ENCODE results near the gene PRDM4. TPM values are rescaled to one million over a fixed set of nuclear protein-coding genes. Genes with fewer than 3 reads are reported as not detected.
A peak's percentile ranks its signal among the peaks of the same experiment; 100 is the strongest.
"Not testable (repeated sequence)": the region's sequence is repeated elsewhere in the genome, so short reads cannot be mapped to it uniquely, and the experiment has no call there.

PRDM4 gene
- total RNA-seq, 5 donors from 2014 or later (not counting 1 experiment from before 2014, with no cell fraction given), result 30.2 to 42.4 (median 40.0) TPM

- Histone ChIP-seq H3K4me3 (ENCODE audit: control insufficient read depth in 1 of 2, extremely low read depth in 1 of 2, low read length in 1 of 2) (no peak overlapping the region), H3K9me3 (no peaks in the 10 kb centered on the region), H3K27ac (ENCODE audit: low read length) (no peak overlapping the region), H3K27me3 (replicated peaks in 1 of 2; ENCODE audit: control insufficient read depth in 2 of 2, extremely low read depth in 1 of 2, insufficient read depth in 2 of 2, low read length in 1 of 2) (no peaks in the 10 kb centered on the region), H3K4me1 (ENCODE audit: control insufficient read depth in 1 of 2, extremely low read depth in 1 of 2, insufficient read depth in 2 of 2, low read length in 2 of 2) (no peaks in the 10 kb centered on the region), H3K36me3 (ENCODE audit: control insufficient read depth in 2 of 2, extremely low read depth in 1 of 2, insufficient read depth in 1 of 2, low read length in 1 of 2) (peaks cover 0 to 54% of the 10 kb centered on the region in 2 donors)
- Mint-ChIP-seq H3K36me3 (peaks cover 52% of the 10 kb centered on the region), H3K4me3 (no peak overlapping the region), H3K9me3 (no peaks in the 10 kb centered on the region), H3K27ac (no peak overlapping the region), H3K27me3 (no peaks in the 10 kb centered on the region), H3K4me1 (peaks cover 6 to 14% (median 13%) of the 10 kb centered on the region in 3 donors)
- WGBS (ENCODE audit: insufficient coverage), result no CpG with 5 or more reads among the region's 5 CpGs
- DNase-seq (no peak), ATAC-seq (replicated peaks in 1 of 4) (no peak)
- ChIA-PET POLR2A (no interaction called here), CTCF (interaction anchor here in 1 of 2 donors (0.6 kb wide), 1 partner anchor 799 kb away, joined by 9 read pairs; no protein-coding TSS in a partner anchor)
Observed at GRCh38 chr12:107734139-107734538, 26.8 kb downstream of the PRDM4 start.

DNA sequence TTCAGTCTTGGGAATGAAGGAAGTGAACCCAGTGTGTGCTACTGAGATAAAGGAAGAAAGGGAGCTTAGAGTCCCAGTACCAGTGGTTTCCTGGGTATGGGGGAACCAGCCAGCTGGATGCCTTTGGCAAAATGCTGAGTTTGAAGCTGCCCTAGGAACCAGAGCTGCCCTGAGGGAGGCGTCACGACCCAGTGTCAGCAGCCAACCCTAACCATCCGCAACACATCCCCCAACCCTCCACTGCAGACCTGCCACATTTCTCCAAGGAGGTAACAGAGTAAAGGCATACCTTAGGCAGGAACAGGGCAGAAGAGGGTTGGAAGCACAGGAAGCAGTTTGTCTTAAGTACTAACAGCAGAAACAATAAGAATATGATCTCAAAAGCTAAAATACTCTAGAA lies 28.6 kb downstream of the PRDM4 start:
- ChIA-PET CTCF (no interaction called here), POLR2A (no interaction called here)
- no peaks in the 10 kb centered on the region for H3K27me3 Mint-ChIP-seq
- Histone ChIP-seq H3K4me3 (ENCODE audit: control insufficient read depth in 1 of 2, extremely low read depth in 1 of 2, low read length in 1 of 2) (no peak overlapping the region), H3K36me3 (ENCODE audit: control insufficient read depth in 2 of 2, extremely low read depth in 1 of 2, insufficient read depth in 1 of 2, low read length in 1 of 2) (peaks cover 0 to 36% of the 10 kb centered on the region in 2 donors), H3K27me3 (replicated peaks in 1 of 2; ENCODE audit: control insufficient read depth in 2 of 2, extremely low read depth in 1 of 2, insufficient read depth in 2 of 2, low read length in 1 of 2) (no peaks in the 10 kb centered on the region), H3K9me3 (no peaks in the 10 kb centered on the region), H3K4me1 (ENCODE audit: control insufficient read depth in 1 of 2, extremely low read depth in 1 of 2, insufficient read depth in 2 of 2, low read length in 2 of 2) (no peaks in the 10 kb centered on the region), H3K27ac (ENCODE audit: low read length) (no peak overlapping the region)
- WGBS (ENCODE audit: insufficient coverage), result no CpG with 5 or more reads among the region's 3 CpGs
- no peaks in the 10 kb centered on the region for H3K9me3 Mint-ChIP-seq
- ATAC-seq (replicated peaks in 1 of 4), result no peak
- no peak overlapping the region for H3K4me3 Mint-ChIP-seq
- peaks cover 35% of the 10 kb centered on the region for H3K36me3 Mint-ChIP-seq
- peaks cover 2 to 12% (median 8%) of the 10 kb centered on the region in 3 donors for H3K4me1 Mint-ChIP-seq
- DNase-seq, result no peak
- no peak overlapping the region for H3K27ac Mint-ChIP-seq

DNA sequence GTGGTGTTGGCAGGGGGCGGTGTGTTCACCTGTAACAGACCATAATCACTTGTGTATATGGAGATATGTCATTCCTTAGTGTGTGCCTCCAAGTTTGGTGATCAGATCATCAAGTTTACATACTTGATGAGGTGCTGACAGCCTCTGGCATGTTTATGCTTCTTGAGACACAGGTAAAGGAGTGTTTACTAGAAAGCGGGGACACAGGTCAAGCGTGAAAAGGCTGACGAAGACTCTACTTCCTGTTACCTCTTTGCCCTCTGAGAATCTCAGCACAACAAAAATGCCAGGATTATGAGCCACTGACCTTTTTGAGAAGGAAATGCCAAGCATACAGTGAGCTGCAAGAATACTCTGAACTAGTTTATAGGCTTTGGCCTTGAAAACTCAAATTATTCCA lies 29.6 kb downstream of the PRDM4 start:
- ATAC-seq (replicated peaks in 1 of 4) (no peak), DNase-seq (peak in 1 of 35 experiments; percentile 1)
- Histone ChIP-seq H3K27ac (ENCODE audit: low read length) (no peak overlapping the region), H3K4me3 (ENCODE audit: control insufficient read depth in 1 of 2, extremely low read depth in 1 of 2, low read length in 1 of 2) (no peak overlapping the region), H3K27me3 (replicated peaks in 1 of 2; ENCODE audit: control insufficient read depth in 2 of 2, extremely low read depth in 1 of 2, insufficient read depth in 2 of 2, low read length in 1 of 2) (no peaks in the 10 kb centered on the region), H3K9me3 (no peaks in the 10 kb centered on the region), H3K36me3 (ENCODE audit: control insufficient read depth in 2 of 2, extremely low read depth in 1 of 2, insufficient read depth in 1 of 2, low read length in 1 of 2) (peaks cover 0 to 28% of the 10 kb centered on the region in 2 donors), H3K4me1 (ENCODE audit: control insufficient read depth in 1 of 2, extremely low read depth in 1 of 2, insufficient read depth in 2 of 2, low read length in 2 of 2) (no peaks in the 10 kb centered on the region)
- H3K4me1 Mint-ChIP-seq, result peaks cover 0 to 3% (median 0%) of the 10 kb centered on the region in 3 donors
- peaks cover 25% of the 10 kb centered on the region for H3K36me3 Mint-ChIP-seq
- ChIA-PET POLR2A (no interaction called here), CTCF (no interaction called here)
- 80% methylated on average over 1 of the region's 4 CpGs for WGBS (ENCODE audit: insufficient coverage)
- no peak overlapping the region for H3K27ac Mint-ChIP-seq
- no peaks in the 10 kb centered on the region for H3K9me3 Mint-ChIP-seq
- no peaks in the 10 kb centered on the region for H3K27me3 Mint-ChIP-seq
- H3K4me3 Mint-ChIP-seq, result no peak overlapping the region

DNA sequence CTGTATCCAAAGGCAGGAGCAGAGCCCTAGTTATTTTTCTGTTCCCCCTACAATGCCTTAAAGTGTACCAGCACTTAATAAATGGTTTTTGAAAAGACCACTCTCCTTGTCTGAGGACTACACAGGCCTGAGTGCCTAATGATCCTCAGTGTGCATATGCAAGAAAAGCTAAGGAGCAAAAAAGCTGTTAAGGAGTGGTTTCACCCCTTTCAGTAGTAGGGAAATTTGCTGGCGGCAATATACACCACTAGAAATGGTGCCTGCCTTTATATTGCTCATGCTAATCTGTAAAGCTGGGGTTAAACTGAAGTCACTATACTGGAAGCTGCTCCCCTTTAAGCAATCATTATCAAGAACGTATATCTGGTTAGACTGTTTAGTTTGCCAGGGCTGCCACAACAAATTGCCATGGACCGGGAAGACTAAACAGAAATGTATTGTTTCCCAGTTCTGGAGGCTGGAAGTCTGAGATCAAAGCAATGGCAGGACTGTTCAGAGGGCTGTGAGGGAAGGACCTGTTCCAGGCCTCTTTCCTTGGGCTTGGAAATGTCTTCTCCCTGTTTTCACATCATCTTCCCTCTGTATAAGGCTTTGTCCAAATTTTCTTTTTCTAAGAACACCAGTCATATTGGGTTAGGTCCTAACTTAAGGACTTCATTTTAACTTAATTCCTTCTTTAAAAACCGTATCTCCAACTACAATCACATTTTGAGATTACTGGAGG lies 30.2 kb downstream of the PRDM4 start:
- DNase-seq (no peak), ATAC-seq (replicated peaks in 1 of 4) (no peak)
- no peaks in the 10 kb centered on the region for H3K9me3 ChIP-seq
- peaks cover 0 to 22% of the 10 kb centered on the region in 2 donors for H3K36me3 ChIP-seq (ENCODE audit: control insufficient read depth in 2 of 2, extremely low read depth in 1 of 2, insufficient read depth in 1 of 2, low read length in 1 of 2)
- Mint-ChIP-seq H3K9me3 (no peaks in the 10 kb centered on the region), H3K27ac (no peak overlapping the region), H3K36me3 (peaks cover 20% of the 10 kb centered on the region), H3K4me3 (no peak overlapping the region), H3K4me1 (no peaks in the 10 kb centered on the region), H3K27me3 (no peaks in the 10 kb centered on the region)
- WGBS (ENCODE audit: insufficient coverage), result 100% methylated on average over 2 of the region's 4 CpGs
- no peak overlapping the region for H3K27ac ChIP-seq (ENCODE audit: low read length)
- POLR2A ChIA-PET, result no interaction called here
- CTCF ChIA-PET, result no interaction called here
- H3K27me3 ChIP-seq (replicated peaks in 1 of 2; ENCODE audit: control insufficient read depth in 2 of 2, extremely low read depth in 1 of 2, insufficient read depth in 2 of 2, low read length in 1 of 2), result no peaks in the 10 kb centered on the region
- H3K4me1 ChIP-seq (ENCODE audit: control insufficient read depth in 1 of 2, extremely low read depth in 1 of 2, insufficient read depth in 2 of 2, low read length in 2 of 2), result no peaks in the 10 kb centered on the region
- no peak overlapping the region for H3K4me3 ChIP-seq (ENCODE audit: control insufficient read depth in 1 of 2, extremely low read depth in 1 of 2, low read length in 1 of 2)

- ATAC-seq (replicated peaks in 1 of 4); DNase-seq; H3K27ac Mint-ChIP-seq; H3K4me1 Mint-ChIP-seq; H3K27me3 ChIP-seq (replicated peaks in 1 of 2; ENCODE audit: control insufficient read depth in 2 of 2, extremely low read depth in 1 of 2, insufficient read depth in 2 of 2, low read length in 1 of 2); H3K27ac ChIP-seq (ENCODE audit: low read length); H3K4me1 ChIP-seq (ENCODE audit: control insufficient read depth in 1 of 2, extremely low read depth in 1 of 2, insufficient read depth in 2 of 2, low read length in 2 of 2); H3K36me3 ChIP-seq (ENCODE audit: control insufficient read depth in 2 of 2, extremely low read depth in 1 of 2, insufficient read depth in 1 of 2, low read length in 1 of 2); H3K27me3 Mint-ChIP-seq; H3K9me3 Mint-ChIP-seq; POLR2A ChIA-PET; H3K9me3 ChIP-seq; CTCF ChIA-PET; H3K36me3 Mint-ChIP-seq; H3K4me3 ChIP-seq (ENCODE audit: control insufficient read depth in 1 of 2, extremely low read depth in 1 of 2, low read length in 1 of 2); H3K4me3 Mint-ChIP-seq: not testable (repeated sequence)
- no CpG with 5 or more reads among the region's 1 CpG for WGBS (ENCODE audit: insufficient coverage)
Observed at GRCh38 chr12:107727742-107728141, 33.2 kb downstream of the PRDM4 start.

GRCh38 chr12:107727327-107727726 lies 33.6 kb downstream of the PRDM4 start:
- H3K9me3 ChIP-seq; ATAC-seq (replicated peaks in 1 of 4); POLR2A ChIA-PET; H3K4me3 Mint-ChIP-seq; H3K4me1 Mint-ChIP-seq; H3K9me3 Mint-ChIP-seq; H3K36me3 Mint-ChIP-seq; H3K4me1 ChIP-seq (ENCODE audit: control insufficient read depth in 1 of 2, extremely low read depth in 1 of 2, insufficient read depth in 2 of 2, low read length in 2 of 2); H3K36me3 ChIP-seq (ENCODE audit: control insufficient read depth in 2 of 2, extremely low read depth in 1 of 2, insufficient read depth in 1 of 2, low read length in 1 of 2); H3K27me3 Mint-ChIP-seq; H3K4me3 ChIP-seq (ENCODE audit: control insufficient read depth in 1 of 2, extremely low read depth in 1 of 2, low read length in 1 of 2); H3K27me3 ChIP-seq (replicated peaks in 1 of 2; ENCODE audit: control insufficient read depth in 2 of 2, extremely low read depth in 1 of 2, insufficient read depth in 2 of 2, low read length in 1 of 2); DNase-seq; CTCF ChIA-PET; H3K27ac Mint-ChIP-seq; H3K27ac ChIP-seq (ENCODE audit: low read length): not testable (repeated sequence)
- WGBS (ENCODE audit: insufficient coverage), result no CpG with 5 or more reads among the region's 1 CpG

DNA sequence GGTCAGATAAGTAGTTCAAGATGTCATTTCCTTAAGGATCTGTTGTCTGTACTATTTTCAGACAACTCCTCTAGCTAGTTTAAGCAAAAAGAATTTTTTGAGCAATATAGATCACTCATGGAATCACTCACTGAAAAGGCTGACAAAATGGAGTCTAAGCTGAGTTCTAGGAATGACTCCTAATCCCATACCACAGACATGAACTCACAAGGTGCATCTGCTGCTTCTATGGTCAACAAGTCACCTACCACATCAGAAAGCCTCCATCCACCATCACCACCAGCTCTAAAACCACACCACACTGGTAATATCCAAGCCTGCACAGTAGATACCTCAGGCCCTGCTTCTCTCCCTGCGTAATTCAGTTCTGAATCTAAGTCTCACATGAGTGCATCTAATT lies 42.3 kb downstream of the PRDM4 start:
- H3K27ac ChIP-seq (ENCODE audit: low read length), result no peak overlapping the region
- peaks cover 0 to 15% of the 10 kb centered on the region in 2 donors for H3K36me3 ChIP-seq (ENCODE audit: control insufficient read depth in 2 of 2, extremely low read depth in 1 of 2, insufficient read depth in 1 of 2, low read length in 1 of 2)
- no peaks in the 10 kb centered on the region for H3K27me3 ChIP-seq (replicated peaks in 1 of 2; ENCODE audit: control insufficient read depth in 2 of 2, extremely low read depth in 1 of 2, insufficient read depth in 2 of 2, low read length in 1 of 2)
- DNase-seq, result no peak
- peaks cover 36% of the 10 kb centered on the region for H3K36me3 Mint-ChIP-seq
- peaks cover 0 to 5% (median 4%) of the 10 kb centered on the region in 3 donors for H3K9me3 Mint-ChIP-seq
- ATAC-seq (replicated peaks in 1 of 4), result no peak
- no peak overlapping the region for H3K27ac Mint-ChIP-seq
- H3K27me3 Mint-ChIP-seq, result no peaks in the 10 kb centered on the region
- no peak overlapping the region for H3K4me3 ChIP-seq (ENCODE audit: control insufficient read depth in 1 of 2, extremely low read depth in 1 of 2, low read length in 1 of 2)
- H3K4me1 ChIP-seq (ENCODE audit: control insufficient read depth in 1 of 2, extremely low read depth in 1 of 2, insufficient read depth in 2 of 2, low read length in 2 of 2), result no peaks in the 10 kb centered on the region
- no CpG with 5 or more reads among the region's 1 CpG for WGBS (ENCODE audit: insufficient coverage)
- CTCF ChIA-PET, result no interaction called here
- H3K9me3 ChIP-seq, result no peaks in the 10 kb centered on the region
- H3K4me3 Mint-ChIP-seq, result no peak overlapping the region
- POLR2A ChIA-PET, result no interaction called here
- no peaks in the 10 kb centered on the region for H3K4me1 Mint-ChIP-seq

All from T-cell (primary cell).